Left ventricle myocardium superior (tissue), 1 donor: ENCODE measurements around the gene DDX6. TPM values are rescaled to one million over a fixed set of nuclear protein-coding genes. Genes with fewer than 3 reads are reported as not detected.
"Not testable (repeated sequence)": the region's sequence is repeated elsewhere in the genome, so short reads cannot be mapped to it uniquely, and the experiment has no call there.

Source experiments
- ATAC-seq: fragments of 200-7000 bp; cut with Tn5 transposase; one replicate; pipeline ENCODE4 v1.9.1; 2020; ENCODE audit warnings: mild to moderate bottlenecking, moderate library complexity
- DNase-seq: peaks from one replicate; pipeline ENCODE4 v3.0.0-alpha.2; 2020
- intact Hi-C: fragments of 100-400 bp; cut with micrococcal nuclease; formaldehyde crosslinking; loops from one replicate; pipeline ENCODE4 v1.11.0; 2022
- total RNA-seq: library from RNA; stranded (reverse); fragmentation: NEBNext Ultra II Directional; extraction: Animal tissue kit (Norgen Biotek cat#: 25700); gene quantifications from one replicate; pipeline ENCODE4 v1.2.1, GENCODE V29; 2021
- donor health status: DM: no; HTN: yes; CAD: no; lungs with severe emphysema.

DDX6 gene
- total RNA-seq, 1 donor from 2014 or later = 126 TPM

GRCh38 chr11:118749429-118749828, 41.5 kb downstream of the DDX6 start:
- ATAC-seq (peak; percentile 85), DNase-seq (no peak)
- intact Hi-C loops = no loop called here

- intact Hi-C loops = no loop called here
- DNase-seq (no peak), ATAC-seq (peak; percentile 26)
These were observed 42.9 kb downstream of the DDX6 start for GRCh38 chr11:118748056-118748455.

GRCh38 chr11:118746988-118747585, 43.9 kb downstream of the DDX6 start:
- ATAC-seq (no peak), DNase-seq (no peak)
- intact Hi-C loops = no loop called here

- DNase-seq (no peak), ATAC-seq (no peak)
- intact Hi-C loops = no loop called here
These were observed 46.9 kb downstream of the DDX6 start for GRCh38 chr11:118744046-118744445.

GRCh38 chr11:118742304-118742703, 48.7 kb downstream of the DDX6 start:
- DNase-seq (no peak), ATAC-seq (no peak)
- intact Hi-C loops = no loop called here

GRCh38 chr11:118740892-118741291, 50.1 kb downstream of the DDX6 start:
- DNase-seq (no peak), ATAC-seq (no peak)
- intact Hi-C loops = no loop called here

GRCh38 chr11:118735203-118735602, 55.8 kb downstream of the DDX6 start:
- ATAC-seq = no peak
- intact Hi-C loops = no loop called here
- no peak for DNase-seq

- no peak for ATAC-seq
- DNase-seq = no peak
- intact Hi-C loops = no loop called here
These were observed 56.9 kb downstream of the DDX6 start for GRCh38 chr11:118734031-118734430.

GRCh38 chr11:118729753-118730152, 61.2 kb downstream of the DDX6 start:
- DNase-seq, ATAC-seq, intact Hi-C loops: not testable (repeated sequence)

- DNase-seq, ATAC-seq, intact Hi-C loops: not testable (repeated sequence)
These were observed 62.9 kb downstream of the DDX6 start for GRCh38 chr11:118728112-118728511.

GRCh38 chr11:118727721-118728066, 63.3 kb downstream of the DDX6 start:
- DNase-seq, intact Hi-C loops, ATAC-seq: not testable (repeated sequence)

- intact Hi-C loops, DNase-seq, ATAC-seq: not testable (repeated sequence)
These were observed 63.8 kb downstream of the DDX6 start for GRCh38 chr11:118727001-118727720.

- ATAC-seq, intact Hi-C loops, DNase-seq: not testable (repeated sequence)
These were observed 69.4 kb downstream of the DDX6 start for GRCh38 chr11:118721478-118722015.

GRCh38 chr11:118720740-118721139, 70.2 kb downstream of the DDX6 start:
- ATAC-seq, DNase-seq, intact Hi-C loops: not testable (repeated sequence)

GRCh38 chr11:118720078-118720477, 70.9 kb downstream of the DDX6 start:
- DNase-seq, intact Hi-C loops, ATAC-seq: not testable (repeated sequence)

- intact Hi-C loops, ATAC-seq, DNase-seq: not testable (repeated sequence)
These were observed 72.4 kb downstream of the DDX6 start for GRCh38 chr11:118718562-118718961.

GRCh38 chr11:118717733-118718132, 73.2 kb downstream of the DDX6 start:
- DNase-seq, intact Hi-C loops, ATAC-seq: not testable (repeated sequence)

- DNase-seq, ATAC-seq, intact Hi-C loops: not testable (repeated sequence)
These were observed 73.7 kb downstream of the DDX6 start for GRCh38 chr11:118717221-118717620.

- ATAC-seq (no peak), DNase-seq (no peak)
- intact Hi-C loops = no loop called here
These were observed 75.1 kb downstream of the DDX6 start for GRCh38 chr11:118715837-118716260.

GRCh38 chr11:118715245-118715831, 75.6 kb downstream of the DDX6 start:
- DNase-seq (no peak), ATAC-seq (peak; percentile 21)
- intact Hi-C loops = no loop called here
